Fibroblast of lung (primary cell): ENCODE data around the gene GPR101.

ENCODE experiments used
- CTCF ChIP-seq, 2 donors: IDR thresholded peaks in 1 of 2; conservative IDR thresholded peaks in 1 of 2; 1 replicate in 1 of 2; 2 replicates in 1 of 2; pipeline ENCODE4 v1.5.1; 2011 to 2012; ENCODE audit warnings: low read length in 2 of 2, control low read depth in 1 of 2, inconsistent platforms in 1 of 2, low read depth in 1 of 2, mild to moderate bottlenecking in 1 of 2
- EZH2 ChIP-seq: IDR thresholded peaks from 2 replicates; pipeline ENCODE4 v1.5.1; 2012; ENCODE audit warnings: low read length, control low read depth, mild to moderate bottlenecking; ENCODE audit errors: missing control alignments

- no peak for TF ChIP-seq CTCF (conservative IDR thresholded peaks at IDR 0.05 in 1 of 2, IDR thresholded peaks at IDR 0.05 in 1 of 2; ENCODE audit: low read depth in 1 of 2, low read length in 2 of 2)
- no peak for TF ChIP-seq EZH2
These were observed 38.6 kb upstream of the GPR101 start for GRCh38 chrX:137072396-137072795.
